ENCODE data around the gene COL21A1.

The COL21A1 gene

GRCh38 chr6:56245903-56246351, 1.5 kb downstream of the COL21A1 start:
- DNase-seq (ENCODE audit: low spot score): no peak

- DNase-seq (ENCODE audit: low spot score): no peak
Measured at GRCh38 chr6:56244528-56245253, 2.7 kb downstream of the COL21A1 start.

GRCh38 chr6:56244089-56244488, 3.3 kb downstream of the COL21A1 start:
- DNase-seq (ENCODE audit: low spot score): no peak

- DNase-seq (ENCODE audit: low spot score): peak; percentile 4
Measured at GRCh38 chr6:56243518-56244070, 3.8 kb downstream of the COL21A1 start.

- DNase-seq (ENCODE audit: low spot score): no peak
Measured at GRCh38 chr6:56242346-56242745, 5.0 kb downstream of the COL21A1 start.

- no peak for DNase-seq (ENCODE audit: low spot score)
Measured at GRCh38 chr6:56241124-56241802, 6.1 kb downstream of the COL21A1 start.

GRCh38 chr6:56238352-56238751, 9.0 kb downstream of the COL21A1 start:
- DNase-seq (ENCODE audit: low spot score): no peak

GRCh38 chr6:56235245-56235644, 12.1 kb downstream of the COL21A1 start:
- DNase-seq (ENCODE audit: low spot score): no peak

GRCh38 chr6:56232436-56232835, 14.9 kb downstream of the COL21A1 start:
- DNase-seq (ENCODE audit: low spot score): no peak

- no peak for DNase-seq (ENCODE audit: low spot score)
Measured at GRCh38 chr6:56231827-56232226, 15.6 kb downstream of the COL21A1 start.

- no peak for DNase-seq (ENCODE audit: low spot score)
Measured at GRCh38 chr6:56230976-56231566, 16.3 kb downstream of the COL21A1 start.

GRCh38 chr6:56227071-56227879, 20.1 kb downstream of the COL21A1 start:
- no peak for DNase-seq (ENCODE audit: low spot score)

GRCh38 chr6:56223995-56224394, 23.4 kb downstream of the COL21A1 start:
- DNase-seq (ENCODE audit: low spot score): no peak

GRCh38 chr6:56222499-56222898, 24.9 kb downstream of the COL21A1 start:
- no peak for DNase-seq (ENCODE audit: low spot score)

GRCh38 chr6:56220078-56220477, 27.3 kb downstream of the COL21A1 start:
- DNase-seq (ENCODE audit: low spot score): no peak

- no peak for DNase-seq (ENCODE audit: low spot score)
Measured at GRCh38 chr6:56214703-56215101, 32.7 kb downstream of the COL21A1 start.

GRCh38 chr6:56214041-56214702, 33.2 kb downstream of the COL21A1 start:
- DNase-seq (ENCODE audit: low spot score): no peak

- DNase-seq (ENCODE audit: low spot score): no peak
Measured at GRCh38 chr6:56211724-56212123, 35.7 kb downstream of the COL21A1 start.

- DNase-seq (ENCODE audit: low spot score): no peak
Measured at GRCh38 chr6:56204134-56204533, 43.2 kb downstream of the COL21A1 start.

- no peak for DNase-seq (ENCODE audit: low spot score)
Measured at GRCh38 chr6:56199956-56200355, 47.4 kb downstream of the COL21A1 start.

GRCh38 chr6:56193846-56194245, 53.5 kb downstream of the COL21A1 start:
- no peak for DNase-seq (ENCODE audit: low spot score)

GRCh38 chr6:56188429-56188828, 59.0 kb downstream of the COL21A1 start:
- DNase-seq (ENCODE audit: low spot score): no peak

Measured in NAMALWA (cell line).